GM12864 (cell line): Measurements from ENCODE around the gene CDH4.
"Not testable (repeated sequence)": the region's sequence is repeated elsewhere in the genome, so short reads cannot be mapped to it uniquely, and the experiment has no call there.

Experiments
- DNase-seq: peaks from one replicate; pipeline ENCODE4 v3.0.0-alpha.2; 2011; ENCODE audit warnings: low read depth
- H3K4me3 ChIP-seq: 2 replicates; pipeline ENCODE4 v1.5.1; 2011; ENCODE audit warnings: mild to moderate bottlenecking, low read depth, low read length, control low read depth
- TF ChIP-seq, protein P1 (sequence below): IDR thresholded peaks from 2 replicates; pipeline ENCODE4 v1.5.1; 2011; ENCODE audit warnings: low read depth, mild to moderate bottlenecking, moderate library complexity, low read length, control low read depth, inconsistent platforms; ENCODE audit errors: missing control alignments

The CDH4 gene

DNA sequence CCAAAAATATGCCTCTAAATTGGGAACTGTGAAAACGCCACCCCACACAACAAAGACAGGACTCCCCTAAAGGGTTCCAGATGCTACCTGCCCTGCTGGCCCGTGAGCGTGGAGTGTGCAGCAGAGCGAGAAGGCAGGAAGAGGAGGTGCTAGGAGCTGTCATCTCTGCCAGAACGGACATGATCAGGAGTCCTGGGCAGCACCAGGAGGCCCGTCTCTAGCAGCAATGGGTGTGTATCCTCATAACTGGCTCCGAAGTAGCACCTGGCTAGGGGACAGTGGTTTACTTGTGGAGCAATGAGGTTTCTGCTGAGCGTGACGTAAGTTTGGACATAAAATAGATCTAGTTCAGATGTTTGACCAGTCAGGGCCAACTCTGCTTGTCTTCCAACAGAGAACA lies 226.0 kb downstream of the CDH4 start:
- no peak for DNase-seq
- no peak overlapping the region for H3K4me3 ChIP-seq
- TF ChIP-seq, protein P1, sequence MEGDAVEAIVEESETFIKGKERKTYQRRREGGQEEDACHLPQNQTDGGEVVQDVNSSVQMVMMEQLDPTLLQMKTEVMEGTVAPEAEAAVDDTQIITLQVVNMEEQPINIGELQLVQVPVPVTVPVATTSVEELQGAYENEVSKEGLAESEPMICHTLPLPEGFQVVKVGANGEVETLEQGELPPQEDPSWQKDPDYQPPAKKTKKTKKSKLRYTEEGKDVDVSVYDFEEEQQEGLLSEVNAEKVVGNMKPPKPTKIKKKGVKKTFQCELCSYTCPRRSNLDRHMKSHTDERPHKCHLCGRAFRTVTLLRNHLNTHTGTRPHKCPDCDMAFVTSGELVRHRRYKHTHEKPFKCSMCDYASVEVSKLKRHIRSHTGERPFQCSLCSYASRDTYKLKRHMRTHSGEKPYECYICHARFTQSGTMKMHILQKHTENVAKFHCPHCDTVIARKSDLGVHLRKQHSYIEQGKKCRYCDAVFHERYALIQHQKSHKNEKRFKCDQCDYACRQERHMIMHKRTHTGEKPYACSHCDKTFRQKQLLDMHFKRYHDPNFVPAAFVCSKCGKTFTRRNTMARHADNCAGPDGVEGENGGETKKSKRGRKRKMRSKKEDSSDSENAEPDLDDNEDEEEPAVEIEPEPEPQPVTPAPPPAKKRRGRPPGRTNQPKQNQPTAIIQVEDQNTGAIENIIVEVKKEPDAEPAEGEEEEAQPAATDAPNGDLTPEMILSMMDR = no peak

DNA sequence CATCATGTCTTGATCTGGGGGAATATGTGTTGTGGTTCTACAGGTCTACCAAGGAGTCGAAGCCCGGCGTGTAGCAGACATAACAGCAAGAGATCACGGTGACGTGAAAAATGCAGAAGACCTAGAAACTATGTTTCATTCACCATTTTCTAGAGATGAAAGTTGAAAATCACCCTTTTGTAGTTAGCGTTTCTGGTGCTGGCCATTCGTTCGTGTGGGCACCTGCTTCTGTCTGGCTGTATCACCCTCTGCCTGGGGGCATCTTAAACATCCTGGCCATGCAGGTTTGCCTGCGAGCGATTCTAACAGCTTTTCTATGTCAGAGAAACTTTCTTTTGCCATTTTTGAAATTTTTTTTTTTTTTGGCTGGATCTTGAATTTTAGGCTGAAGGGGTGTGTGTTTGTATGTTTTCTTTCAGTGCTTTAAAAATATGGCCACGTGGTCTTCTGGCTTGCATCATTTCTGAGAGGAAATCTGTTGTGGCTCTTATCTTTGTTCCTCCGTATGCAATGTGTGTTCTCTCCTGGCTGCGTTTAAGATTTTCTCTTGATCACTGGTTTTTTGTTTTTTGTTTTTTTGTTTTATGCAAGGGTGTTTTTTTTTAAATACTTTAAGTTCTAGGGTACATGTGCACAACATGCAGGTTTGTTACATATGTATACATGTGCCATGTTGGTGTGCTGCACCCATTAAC lies 226.7 kb downstream of the CDH4 start:
- no peak for DNase-seq
- TF ChIP-seq, protein P1 = no peak
- no peak overlapping the region for H3K4me3 ChIP-seq

DNA sequence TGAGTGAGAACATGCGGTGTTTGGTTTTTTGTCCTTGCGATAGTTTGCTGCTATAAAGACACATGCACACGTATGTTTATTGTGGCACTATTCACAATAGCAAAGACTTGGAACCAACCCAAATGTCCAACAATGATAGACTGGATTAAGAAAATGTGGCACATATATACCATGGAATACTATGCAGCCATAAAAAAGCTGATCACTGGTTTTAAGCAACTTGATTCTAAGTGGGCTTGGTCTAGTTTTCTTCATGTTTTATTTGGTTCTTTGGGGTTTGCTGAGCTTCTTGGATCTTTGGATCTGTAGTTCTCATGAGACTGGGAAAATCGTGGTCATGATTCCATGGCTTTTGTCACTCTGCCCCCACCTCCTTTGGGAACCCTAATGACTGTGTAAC lies 227.4 kb downstream of the CDH4 start:
- DNase-seq = not testable (repeated sequence)

DNA sequence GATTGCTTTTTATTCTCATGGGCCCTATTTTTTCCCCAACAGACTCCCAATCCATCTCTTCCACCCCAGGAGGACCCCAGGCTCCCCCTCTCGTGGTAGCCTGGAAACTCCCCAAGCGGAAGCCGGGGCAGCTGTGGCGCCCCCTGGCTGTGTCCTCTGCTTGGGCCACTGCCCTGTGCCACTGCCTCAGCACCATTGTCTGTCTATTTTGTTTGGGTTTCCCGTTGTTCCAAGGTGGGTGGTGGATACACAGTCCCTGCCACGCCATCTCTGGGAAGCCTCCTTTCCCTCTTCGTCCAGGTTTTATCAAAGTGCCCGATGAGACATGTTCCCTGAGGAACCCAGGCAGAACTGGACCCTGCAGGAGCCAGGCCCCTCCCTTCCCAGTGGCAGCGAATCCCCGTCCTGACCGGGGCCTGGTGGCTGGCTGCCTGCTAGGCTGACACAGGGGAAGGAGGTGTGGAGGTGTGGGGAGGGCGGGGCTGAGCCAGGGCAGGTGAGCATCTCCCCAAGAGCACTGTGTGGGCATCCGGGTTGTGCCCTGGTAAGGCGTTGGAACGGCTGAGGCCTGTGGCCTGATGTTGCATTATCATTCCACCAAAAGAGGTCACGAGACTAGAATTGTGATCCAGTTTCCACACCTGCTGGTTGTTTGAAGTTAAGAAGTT lies 228.2 kb downstream of the CDH4 start:
- TF ChIP-seq, protein P1 = no peak
- no peak overlapping the region for H3K4me3 ChIP-seq
- no peak for DNase-seq

More for the DNA sequence above, 227.4 kb downstream of the CDH4 start:
- H3K4me3 ChIP-seq = not testable (repeated sequence)

DNA sequence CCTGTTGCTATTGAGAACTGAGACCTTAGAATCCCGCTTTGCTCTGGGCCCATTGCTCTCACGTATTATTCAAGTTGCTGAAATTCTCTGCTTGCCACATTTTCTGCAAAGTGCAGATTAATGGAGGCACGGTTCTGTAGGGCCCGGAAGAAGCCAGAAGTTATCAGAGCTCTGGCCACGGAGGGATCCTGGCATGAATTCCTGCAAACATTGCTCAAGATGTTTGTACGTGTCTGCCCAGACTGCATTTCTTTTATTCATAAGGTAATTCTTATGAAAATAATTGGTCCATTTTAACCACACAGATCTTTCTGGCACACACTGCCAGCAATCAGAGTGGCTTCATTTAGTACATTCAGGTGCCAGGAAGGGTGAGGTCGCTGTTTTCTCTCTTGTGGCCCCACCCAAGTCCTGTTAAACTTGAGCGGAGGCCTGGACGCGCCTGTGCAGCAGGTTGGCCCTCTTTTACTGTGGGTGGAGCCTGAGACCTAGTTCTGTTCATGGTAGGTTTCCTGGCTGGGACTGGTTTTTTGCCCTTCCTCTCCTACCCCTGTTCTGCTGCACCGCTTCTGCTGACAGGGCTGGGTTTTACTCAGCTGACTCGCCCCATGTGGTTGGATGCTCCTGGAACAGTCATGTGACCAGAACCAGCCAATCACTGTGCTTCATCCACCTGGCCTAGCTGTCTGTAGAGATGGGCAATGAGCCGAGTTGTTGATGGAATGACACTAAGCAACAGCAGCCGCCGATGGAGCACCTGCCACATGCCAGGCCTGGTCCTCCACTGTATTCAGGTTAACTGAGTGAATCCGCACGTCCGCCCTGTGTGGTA lies 230.2 kb downstream of the CDH4 start:
- no peak for DNase-seq
- no peak overlapping the region for H3K4me3 ChIP-seq
- TF ChIP-seq, protein P1 = no peak

DNA sequence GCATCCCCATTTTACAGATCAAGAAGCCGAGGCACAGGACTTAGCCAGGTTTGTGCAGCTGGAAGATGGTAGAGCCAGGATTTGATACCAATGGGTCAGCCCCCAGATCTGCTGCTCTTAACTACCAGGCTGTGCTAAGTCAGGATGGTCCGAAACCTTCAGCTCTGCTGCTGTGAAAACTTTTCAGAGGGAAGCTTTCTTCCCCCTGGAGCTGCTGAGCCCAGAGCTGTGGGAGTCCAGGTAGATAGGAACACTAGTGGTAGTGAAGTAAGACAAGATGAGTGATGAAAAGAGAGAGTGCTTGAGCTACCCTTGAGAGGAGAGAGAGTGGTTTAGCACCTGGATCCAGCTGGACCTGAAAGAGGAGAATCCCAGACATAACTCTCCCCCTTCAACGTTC lies 230.8 kb downstream of the CDH4 start:
- TF ChIP-seq, protein P1 = no peak
- H3K4me3 ChIP-seq = no peak overlapping the region
- DNase-seq = no peak

DNA sequence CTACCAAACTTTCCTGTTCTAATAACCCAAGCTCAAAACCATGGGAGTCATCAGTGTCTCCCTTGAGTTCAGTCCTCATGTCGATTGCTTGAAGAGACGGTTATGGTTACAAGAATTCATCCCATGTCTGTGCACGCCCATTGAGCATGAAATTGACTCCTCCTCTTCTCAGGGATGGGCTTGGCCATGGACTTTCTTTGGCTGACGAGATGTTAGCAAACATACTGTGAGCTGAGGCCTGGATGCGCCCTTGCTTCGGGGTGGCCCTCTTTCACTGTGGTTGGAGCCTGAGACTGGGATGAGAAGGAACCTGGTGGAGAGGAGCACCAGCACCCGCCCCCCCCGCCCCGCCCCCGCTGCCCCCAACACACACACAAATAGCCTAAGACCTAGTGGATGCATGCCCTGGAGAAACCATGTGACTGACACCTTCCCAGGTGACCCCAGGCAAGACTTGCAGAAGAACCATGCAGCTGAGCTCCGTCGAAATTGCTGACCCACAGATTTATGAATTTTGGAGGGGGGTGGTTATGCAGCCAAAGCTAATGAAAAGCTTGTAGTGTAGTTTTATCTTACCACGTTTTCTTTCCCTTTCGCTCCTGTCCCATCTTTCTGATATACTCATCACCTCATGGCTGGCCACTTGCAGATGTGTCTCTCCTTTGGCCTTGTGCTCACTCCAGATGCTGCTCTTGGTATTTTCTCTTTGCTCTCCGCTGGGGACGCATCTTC lies 231.4 kb downstream of the CDH4 start:
- H3K4me3 ChIP-seq = no peak overlapping the region
- DNase-seq = no peak
- TF ChIP-seq, protein P1 = no peak
